ENCODE data around the gene ZCCHC14.

ZCCHC14 gene

DNA sequence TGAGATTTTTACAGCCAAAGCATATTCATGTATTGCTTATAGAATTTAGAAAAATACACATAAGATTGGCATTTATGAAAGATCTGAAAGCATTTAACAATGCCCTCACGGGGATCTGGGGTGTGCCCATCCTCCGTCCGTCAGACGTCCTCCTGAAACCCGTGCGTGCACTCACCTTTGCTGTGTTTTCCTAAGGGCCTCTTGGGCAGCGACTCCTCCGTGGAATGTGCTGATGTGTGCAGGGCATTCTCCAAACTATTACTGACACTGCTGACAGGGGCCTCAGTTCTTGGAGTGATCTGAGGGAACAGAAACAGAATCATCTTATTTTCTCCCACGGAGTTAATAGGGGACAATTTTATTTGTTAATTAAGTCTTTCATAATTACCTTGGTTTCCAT, 33.0 kb downstream of the ZCCHC14 start:
- no peak overlapping the region for H3K27ac ChIP-seq (ENCODE audit: low read length)
- H3K9me3 ChIP-seq (replicated peaks; ENCODE audit: insufficient read depth, low read length): no peaks in the 10 kb centered on the region
- H3K9ac ChIP-seq (ENCODE audit: low read length): no peak overlapping the region
- H3F3A ChIP-seq (ENCODE audit: insufficient read depth, low read length): no peaks in the 10 kb centered on the region
- no peaks in the 10 kb centered on the region for H4K20me1 ChIP-seq (ENCODE audit: insufficient read depth, low read length)
- H2AFZ ChIP-seq (ENCODE audit: low read length): no peak overlapping the region
- no peak for TF ChIP-seq EZH2 (optimal IDR thresholded peaks at IDR 0.05; ENCODE audit: low read depth, low read length)
- TF ChIP-seq, protein P1, sequence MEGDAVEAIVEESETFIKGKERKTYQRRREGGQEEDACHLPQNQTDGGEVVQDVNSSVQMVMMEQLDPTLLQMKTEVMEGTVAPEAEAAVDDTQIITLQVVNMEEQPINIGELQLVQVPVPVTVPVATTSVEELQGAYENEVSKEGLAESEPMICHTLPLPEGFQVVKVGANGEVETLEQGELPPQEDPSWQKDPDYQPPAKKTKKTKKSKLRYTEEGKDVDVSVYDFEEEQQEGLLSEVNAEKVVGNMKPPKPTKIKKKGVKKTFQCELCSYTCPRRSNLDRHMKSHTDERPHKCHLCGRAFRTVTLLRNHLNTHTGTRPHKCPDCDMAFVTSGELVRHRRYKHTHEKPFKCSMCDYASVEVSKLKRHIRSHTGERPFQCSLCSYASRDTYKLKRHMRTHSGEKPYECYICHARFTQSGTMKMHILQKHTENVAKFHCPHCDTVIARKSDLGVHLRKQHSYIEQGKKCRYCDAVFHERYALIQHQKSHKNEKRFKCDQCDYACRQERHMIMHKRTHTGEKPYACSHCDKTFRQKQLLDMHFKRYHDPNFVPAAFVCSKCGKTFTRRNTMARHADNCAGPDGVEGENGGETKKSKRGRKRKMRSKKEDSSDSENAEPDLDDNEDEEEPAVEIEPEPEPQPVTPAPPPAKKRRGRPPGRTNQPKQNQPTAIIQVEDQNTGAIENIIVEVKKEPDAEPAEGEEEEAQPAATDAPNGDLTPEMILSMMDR (IDR thresholded peaks at IDR 0.05; ENCODE audit: low read length): no peak
- no peak for TF ChIP-seq EZH2phosphoT487 (IDR thresholded peaks at IDR 0.05; ENCODE audit: low read length)
- no peaks in the 10 kb centered on the region for H3K36me3 ChIP-seq (replicated peaks; ENCODE audit: insufficient read depth, low read length)
- no peaks in the 10 kb centered on the region for H3K4me1 ChIP-seq (ENCODE audit: low read length)
- H3K4me2 ChIP-seq (ENCODE audit: low read depth, low read length): no peak overlapping the region
- no peak for DNase-seq
- H3K4me3 ChIP-seq (ENCODE audit: low read length): no peak overlapping the region
- H3K9me2 ChIP-seq (replicated peaks; ENCODE audit: insufficient read depth, low read length): no peaks in the 10 kb centered on the region
- no peaks in the 10 kb centered on the region for H3K79me2 ChIP-seq (ENCODE audit: low read length)
- no peaks in the 10 kb centered on the region for H3K27me3 ChIP-seq (replicated peaks; ENCODE audit: insufficient read depth, low read length)

DNA sequence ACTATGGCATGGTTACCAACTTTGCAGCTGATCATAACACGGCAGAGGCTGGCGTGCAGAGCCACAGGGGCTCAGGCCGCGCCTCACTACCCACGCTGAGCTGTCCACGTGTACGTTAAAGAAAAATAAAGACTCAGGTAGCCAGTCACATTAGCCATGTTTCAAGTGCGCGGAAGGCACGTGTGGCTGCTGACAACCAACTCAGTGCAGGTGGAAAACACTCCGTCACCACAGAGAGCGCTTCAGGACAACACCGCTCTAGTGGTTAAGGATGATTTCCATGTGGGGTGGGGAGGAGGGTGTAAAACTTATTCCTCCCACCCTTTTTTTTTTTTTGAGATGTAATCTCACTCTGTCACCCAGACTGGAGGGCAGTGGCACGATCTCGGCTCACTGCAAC, 33.8 kb downstream of the ZCCHC14 start:
- H3F3A ChIP-seq (ENCODE audit: insufficient read depth, low read length): no peaks in the 10 kb centered on the region
- H3K4me3 ChIP-seq (ENCODE audit: low read length): no peak overlapping the region
- no peaks in the 10 kb centered on the region for H3K9me3 ChIP-seq (replicated peaks; ENCODE audit: insufficient read depth, low read length)
- no peak overlapping the region for H3K27ac ChIP-seq (ENCODE audit: low read length)
- no peak for DNase-seq
- H2AFZ ChIP-seq (ENCODE audit: low read length): no peak overlapping the region
- TF ChIP-seq, protein P1 (IDR thresholded peaks at IDR 0.05; ENCODE audit: low read length): no peak
- no peak for TF ChIP-seq EZH2phosphoT487 (IDR thresholded peaks at IDR 0.05; ENCODE audit: low read length)
- TF ChIP-seq EZH2 (optimal IDR thresholded peaks at IDR 0.05; ENCODE audit: low read depth, low read length): no peak
- no peaks in the 10 kb centered on the region for H3K27me3 ChIP-seq (replicated peaks; ENCODE audit: insufficient read depth, low read length)
- H3K36me3 ChIP-seq (replicated peaks; ENCODE audit: insufficient read depth, low read length): no peaks in the 10 kb centered on the region
- no peak overlapping the region for H3K4me2 ChIP-seq (ENCODE audit: low read depth, low read length)
- no peaks in the 10 kb centered on the region for H3K79me2 ChIP-seq (ENCODE audit: low read length)
- no peaks in the 10 kb centered on the region for H3K4me1 ChIP-seq (ENCODE audit: low read length)
- no peaks in the 10 kb centered on the region for H3K9me2 ChIP-seq (replicated peaks; ENCODE audit: insufficient read depth, low read length)
- H4K20me1 ChIP-seq (ENCODE audit: insufficient read depth, low read length): no peaks in the 10 kb centered on the region
- no peak overlapping the region for H3K9ac ChIP-seq (ENCODE audit: low read length)

DNA sequence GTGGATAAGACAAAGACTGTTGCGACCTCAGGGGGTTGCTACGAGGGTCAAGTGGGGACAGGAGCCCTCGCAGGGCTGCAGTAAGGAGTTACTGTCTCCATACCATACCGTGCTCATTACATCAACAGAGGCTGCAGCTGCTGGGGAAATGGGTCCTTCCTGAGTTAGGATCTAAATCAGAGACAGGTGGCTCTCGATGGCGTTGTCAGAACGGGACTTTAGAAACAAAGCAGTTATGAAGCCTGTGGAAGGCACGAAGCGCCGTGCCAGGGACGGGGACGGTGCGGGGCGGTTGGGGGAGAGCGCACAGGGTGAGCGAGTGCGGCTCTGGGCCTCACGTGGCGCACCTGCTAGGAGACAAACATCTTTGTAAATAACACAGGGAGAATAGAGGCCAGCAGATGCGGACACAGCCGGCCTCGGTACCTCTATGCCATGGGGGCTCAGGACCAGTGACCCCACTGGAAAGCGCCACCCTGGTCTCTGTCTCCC, 34.4 kb downstream of the ZCCHC14 start:
- DNase-seq: no peak

More for the DNA sequence above, 34.4 kb downstream of the ZCCHC14 start:
- Histone ChIP-seq H3K36me3 (replicated peaks; ENCODE audit: insufficient read depth, low read length) (no peaks in the 10 kb centered on the region), H3K9ac (ENCODE audit: low read length) (no peak overlapping the region), H3K27me3 (replicated peaks; ENCODE audit: insufficient read depth, low read length) (no peaks in the 10 kb centered on the region), H4K20me1 (ENCODE audit: insufficient read depth, low read length) (no peaks in the 10 kb centered on the region), H3K79me2 (ENCODE audit: low read length) (no peaks in the 10 kb centered on the region), H3K4me3 (ENCODE audit: low read length) (no peak overlapping the region), H3K9me3 (replicated peaks; ENCODE audit: insufficient read depth, low read length) (no peaks in the 10 kb centered on the region), H2AFZ (ENCODE audit: low read length) (no peak overlapping the region), H3K4me1 (ENCODE audit: low read length) (no peaks in the 10 kb centered on the region), H3K27ac (ENCODE audit: low read length) (no peak overlapping the region), H3K9me2 (replicated peaks; ENCODE audit: insufficient read depth, low read length) (no peaks in the 10 kb centered on the region), H3F3A (ENCODE audit: insufficient read depth, low read length) (no peaks in the 10 kb centered on the region), H3K4me2 (ENCODE audit: low read depth, low read length) (no peak overlapping the region)
- TF ChIP-seq EZH2phosphoT487 (IDR thresholded peaks at IDR 0.05; ENCODE audit: low read length): no peak
- TF ChIP-seq EZH2 (optimal IDR thresholded peaks at IDR 0.05; ENCODE audit: low read depth, low read length): no peak
- TF ChIP-seq, protein P1 (IDR thresholded peaks at IDR 0.05; ENCODE audit: low read length): no peak
